ENCODE data around the gene AHNAK. TPM values are rescaled to one million over a fixed set of nuclear protein-coding genes. Genes with fewer than 3 reads are reported as not detected.

AHNAK gene
- total RNA-seq, 3 donors from 2014 or later = 12.3 to 22.7 (median 13.3) TPM

DNA sequence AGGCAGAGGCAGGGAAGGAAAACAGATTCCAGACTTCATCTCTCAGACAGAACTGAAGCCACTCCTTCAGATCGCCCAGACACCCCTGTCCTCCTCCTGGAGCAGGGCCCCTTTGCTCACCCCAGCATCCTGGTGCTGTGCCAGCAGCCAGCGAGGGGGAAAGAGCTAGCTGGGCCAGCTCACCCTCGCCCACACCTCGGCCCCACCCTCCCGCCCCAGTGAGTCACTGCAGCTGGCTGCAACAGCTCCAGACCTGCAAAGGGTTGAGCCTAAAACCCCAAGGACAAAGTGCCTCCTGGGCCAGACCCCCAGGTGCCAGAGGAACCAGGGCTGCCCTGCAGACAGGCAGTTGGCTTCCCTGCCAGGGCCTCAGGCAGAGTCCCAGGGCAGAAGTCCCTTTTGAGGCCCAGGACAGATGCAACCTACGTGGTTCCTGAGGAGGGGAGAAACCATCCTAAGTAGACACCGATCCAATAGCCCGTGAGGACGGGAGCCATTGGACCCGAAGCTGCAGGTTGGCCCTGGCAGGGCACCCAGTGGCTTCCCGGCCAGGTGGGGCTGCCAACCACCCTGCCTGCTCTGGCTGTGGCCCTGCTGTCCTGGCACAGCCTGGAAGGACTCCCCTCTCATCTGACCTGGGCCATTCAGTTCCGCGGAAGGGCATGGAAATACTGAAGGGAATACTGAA lies 7.2 kb downstream of the AHNAK start:
- H3K4me1 Mint-ChIP-seq (ENCODE audit: low read depth) = peaks cover 68% of the 10 kb centered on the region
- peak overlapping the region; percentile 67 for H3K4me3 Mint-ChIP-seq
- peak; percentile 46 for DNase-seq
- H3K27me3 Mint-ChIP-seq (ENCODE audit: low read depth) = no peaks in the 10 kb centered on the region
- ATAC-seq = peak; percentile 33 to 53
- peaks cover 9% of the 10 kb centered on the region for H3K36me3 Mint-ChIP-seq (ENCODE audit: insufficient read depth)
- no peaks in the 10 kb centered on the region for H3K9me3 Mint-ChIP-seq

DNA sequence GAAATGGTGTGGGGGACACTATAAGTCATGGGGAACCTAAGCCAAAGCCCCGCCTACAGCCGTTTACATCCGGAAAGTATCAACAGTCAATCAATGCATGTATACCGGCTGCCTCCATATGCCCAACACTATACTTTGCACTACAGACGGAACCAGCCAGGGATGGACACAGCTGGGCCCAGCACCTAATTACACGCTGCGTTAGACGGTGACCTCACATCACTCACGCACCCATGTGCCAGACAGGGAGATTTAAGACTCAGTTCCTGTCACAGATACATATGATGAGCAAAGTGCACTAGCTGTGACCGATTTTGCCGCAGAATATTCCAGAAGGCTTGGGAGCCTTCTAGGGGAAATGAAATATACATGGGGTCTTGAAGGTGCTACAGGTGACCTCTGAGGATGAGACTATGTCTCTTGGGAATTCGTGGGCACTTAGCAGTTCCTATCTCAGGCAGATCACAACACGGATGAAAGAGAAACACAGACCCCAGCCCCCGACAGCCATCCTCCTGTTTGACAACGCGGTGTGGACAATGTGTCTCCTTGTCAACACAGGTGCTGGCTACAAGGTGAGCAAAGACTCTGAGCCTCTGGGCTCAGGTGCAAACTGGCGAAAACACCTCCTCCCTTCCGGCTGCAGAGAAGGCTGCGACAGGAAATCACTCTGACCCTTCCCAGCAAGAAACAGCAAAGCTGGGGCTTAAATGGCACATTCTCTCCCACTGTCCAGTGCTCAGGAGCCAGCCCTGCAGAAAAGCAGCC lies 8.0 kb downstream of the AHNAK start:
- ATAC-seq (no peak), DNase-seq (no peak)
- H3K36me3 Mint-ChIP-seq (ENCODE audit: insufficient read depth) = peaks cover 13% of the 10 kb centered on the region
- no peaks in the 10 kb centered on the region for H3K9me3 Mint-ChIP-seq
- H3K4me3 Mint-ChIP-seq = peak overlapping the region; percentile 67
- H3K27me3 Mint-ChIP-seq (ENCODE audit: low read depth) = no peaks in the 10 kb centered on the region
- H3K4me1 Mint-ChIP-seq (ENCODE audit: low read depth) = peaks cover 61% of the 10 kb centered on the region

DNA sequence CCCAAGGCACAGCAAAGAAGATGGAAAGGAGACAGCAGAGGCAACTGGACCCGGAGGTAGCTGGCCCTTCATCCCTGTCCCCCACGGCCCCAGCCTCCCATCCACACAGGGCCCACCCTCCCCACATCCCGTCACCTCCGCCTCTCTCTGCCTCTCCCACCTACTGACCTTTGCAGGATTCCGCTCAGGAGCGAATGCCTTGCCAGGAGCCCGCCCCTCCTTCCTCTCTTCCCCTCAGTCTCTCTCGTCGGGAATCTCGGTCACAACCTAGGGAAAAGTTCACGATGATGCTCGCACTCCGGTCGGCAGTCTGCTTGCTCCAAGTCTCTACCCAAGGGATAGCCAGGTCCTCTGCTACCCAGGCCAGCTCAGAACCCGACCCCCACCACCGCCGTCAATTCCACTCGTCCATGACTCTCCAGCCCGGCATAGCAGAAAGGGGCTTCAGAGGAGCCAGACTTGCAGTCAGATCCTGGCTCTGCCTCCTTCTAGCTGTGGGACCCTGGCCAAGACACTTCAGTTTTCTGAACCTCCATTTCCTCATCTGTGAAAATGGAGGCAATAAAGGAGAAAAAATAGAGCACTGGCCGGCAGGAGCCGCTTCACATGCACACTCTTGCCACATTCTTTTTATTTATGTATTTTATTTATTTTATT lies 10.2 kb downstream of the AHNAK start:
- H3K36me3 Mint-ChIP-seq (ENCODE audit: insufficient read depth) = peaks cover 31% of the 10 kb centered on the region
- no peak overlapping the region for H3K4me3 Mint-ChIP-seq
- no peaks in the 10 kb centered on the region for H3K27me3 Mint-ChIP-seq (ENCODE audit: low read depth)
- H3K4me1 Mint-ChIP-seq (ENCODE audit: low read depth) = peaks cover 39% of the 10 kb centered on the region
- no peak for ATAC-seq
- H3K9me3 Mint-ChIP-seq = no peaks in the 10 kb centered on the region
- DNase-seq = no peak

- H3K9me3 Mint-ChIP-seq = no peaks in the 10 kb centered on the region
- no peaks in the 10 kb centered on the region for H3K27me3 Mint-ChIP-seq (ENCODE audit: low read depth)
- no peak overlapping the region for H3K4me3 Mint-ChIP-seq
- H3K4me1 Mint-ChIP-seq (ENCODE audit: low read depth) = peaks cover 33% of the 10 kb centered on the region
- DNase-seq (no peak), ATAC-seq (no peak)
- peaks cover 38% of the 10 kb centered on the region for H3K36me3 Mint-ChIP-seq (ENCODE audit: insufficient read depth)
Measured at GRCh38 chr11:62535802-62536201, 10.8 kb downstream of the AHNAK start.

DNA sequence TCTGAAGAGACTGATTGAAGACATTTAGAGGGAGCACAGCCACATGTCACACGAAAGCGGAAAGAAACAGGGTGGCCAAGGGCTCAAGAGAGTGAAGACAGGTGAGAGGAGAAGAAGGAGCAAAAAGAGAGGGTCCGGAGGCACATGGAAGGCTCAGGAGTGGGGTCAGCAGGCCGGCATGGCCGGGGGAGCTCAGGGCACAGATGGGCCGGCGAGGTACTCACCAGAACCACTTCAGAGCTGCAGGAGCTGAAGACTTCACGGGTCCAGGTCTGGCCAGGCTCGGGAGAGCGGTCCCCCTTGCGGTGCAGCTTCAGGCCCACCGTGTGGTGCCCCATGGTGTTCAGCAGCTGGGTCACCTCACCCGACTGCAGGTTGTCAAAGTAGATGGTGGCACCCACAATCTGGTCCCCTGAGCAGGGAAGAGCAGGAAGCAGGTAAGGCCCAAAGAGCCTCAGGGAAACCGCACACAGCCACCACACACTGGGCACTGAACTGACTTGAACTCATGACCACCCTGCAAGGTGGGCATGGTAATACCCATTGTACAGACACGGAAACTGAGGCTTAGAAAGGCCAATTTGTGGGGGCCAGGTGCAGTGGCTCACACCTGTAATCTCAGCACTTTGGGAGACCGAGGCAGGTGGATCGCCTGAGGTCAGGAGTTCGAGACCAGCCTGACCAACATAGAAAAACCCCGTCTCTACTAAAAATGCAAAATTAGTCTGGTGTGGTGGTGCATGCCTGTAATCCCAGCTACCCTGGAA lies 11.6 kb downstream of the AHNAK start:
- Mint-ChIP-seq H3K27me3 (ENCODE audit: low read depth) (no peaks in the 10 kb centered on the region), H3K36me3 (ENCODE audit: insufficient read depth) (peaks cover 43% of the 10 kb centered on the region), H3K4me1 (ENCODE audit: low read depth) (peaks cover 31% of the 10 kb centered on the region), H3K9me3 (no peaks in the 10 kb centered on the region), H3K4me3 (no peak overlapping the region)
- ATAC-seq (no peak), DNase-seq (no peak)

DNA sequence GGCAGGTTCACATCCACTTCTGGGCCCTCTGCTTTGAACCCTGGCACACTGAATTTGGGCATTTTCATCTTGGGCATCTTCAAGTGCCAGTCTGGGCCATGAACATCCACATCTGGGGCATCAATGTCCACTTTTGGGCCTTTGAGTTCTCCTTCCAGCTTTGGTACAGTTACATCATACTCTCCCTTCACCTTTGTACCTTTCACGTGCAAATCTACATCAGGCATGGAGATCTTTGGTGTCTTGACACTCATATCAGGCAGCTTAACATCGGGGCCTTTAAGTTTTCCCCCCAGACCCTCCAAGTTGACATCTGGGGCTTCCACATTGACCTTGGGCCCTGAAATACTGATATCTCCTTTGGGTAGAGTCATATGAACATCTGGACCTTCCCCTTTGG lies 14.5 kb downstream of the AHNAK start:
- Mint-ChIP-seq H3K36me3 (ENCODE audit: insufficient read depth) (peaks cover 59% of the 10 kb centered on the region), H3K27me3 (ENCODE audit: low read depth) (no peaks in the 10 kb centered on the region), H3K9me3 (no peaks in the 10 kb centered on the region), H3K4me3 (no peak overlapping the region), H3K4me1 (ENCODE audit: low read depth) (peaks cover 21% of the 10 kb centered on the region)
- no peak for ATAC-seq
- no peak for DNase-seq

DNA sequence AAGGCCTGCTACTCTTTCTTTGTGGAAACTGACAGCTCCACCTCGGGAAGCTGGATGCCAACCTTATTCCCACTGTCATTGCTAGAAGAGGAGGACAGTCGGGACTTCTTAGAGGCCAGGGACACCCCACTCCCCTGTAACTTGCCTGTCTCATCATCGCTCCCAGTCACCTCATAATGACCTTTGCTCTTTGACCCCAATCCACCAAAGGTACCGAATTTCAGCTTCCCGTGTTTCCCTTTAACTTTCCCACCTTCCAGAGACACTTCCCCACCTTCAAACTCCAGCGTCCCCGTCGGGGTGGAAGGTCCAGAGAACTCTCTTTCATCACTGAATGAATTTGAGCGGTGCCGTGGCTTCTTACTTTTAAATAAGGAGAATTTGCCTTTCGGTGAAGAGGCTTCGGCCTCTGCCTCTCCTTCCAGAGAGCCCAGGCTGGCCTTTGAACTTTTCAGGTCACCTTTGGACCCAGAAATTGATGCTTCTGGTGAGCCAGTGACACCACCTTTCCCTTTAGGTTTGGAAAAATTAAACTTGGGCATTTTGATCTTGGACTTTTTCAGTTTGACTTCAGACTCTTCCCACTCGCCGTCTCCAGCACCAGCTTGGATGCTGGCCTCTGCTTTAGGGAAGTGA lies 29.8 kb downstream of the AHNAK start:
- no peak overlapping the region for H3K4me3 Mint-ChIP-seq
- no peaks in the 10 kb centered on the region for H3K9me3 Mint-ChIP-seq
- ATAC-seq (no peak), DNase-seq (no peak)
- no peaks in the 10 kb centered on the region for H3K27me3 Mint-ChIP-seq (ENCODE audit: low read depth)
- H3K4me1 Mint-ChIP-seq (ENCODE audit: low read depth) = peaks cover 3% of the 10 kb centered on the region
- H3K36me3 Mint-ChIP-seq (ENCODE audit: insufficient read depth) = peaks cover 34% of the 10 kb centered on the region

GRCh38 chr11:62514151-62514550 lies 32.5 kb downstream of the AHNAK start:
- ATAC-seq = peak in 1 of 2 donors; percentile 28
- no peak for DNase-seq
- Mint-ChIP-seq H3K9me3 (no peaks in the 10 kb centered on the region), H3K4me1 (ENCODE audit: low read depth) (peaks cover 3% of the 10 kb centered on the region), H3K4me3 (no peak overlapping the region), H3K36me3 (ENCODE audit: insufficient read depth) (peaks cover 18% of the 10 kb centered on the region), H3K27me3 (ENCODE audit: low read depth) (no peaks in the 10 kb centered on the region)

- no peak overlapping the region for H3K4me3 Mint-ChIP-seq
- peaks cover 18% of the 10 kb centered on the region for H3K36me3 Mint-ChIP-seq (ENCODE audit: insufficient read depth)
- peaks cover 5% of the 10 kb centered on the region for H3K4me1 Mint-ChIP-seq (ENCODE audit: low read depth)
- no peaks in the 10 kb centered on the region for H3K27me3 Mint-ChIP-seq (ENCODE audit: low read depth)
- no peak for ATAC-seq
- no peaks in the 10 kb centered on the region for H3K9me3 Mint-ChIP-seq
- DNase-seq = no peak
Measured at GRCh38 chr11:62513626-62514025, 33.0 kb downstream of the AHNAK start.

- no peaks in the 10 kb centered on the region for H3K9me3 Mint-ChIP-seq
- no peaks in the 10 kb centered on the region for H3K27me3 Mint-ChIP-seq (ENCODE audit: low read depth)
- peaks cover 14% of the 10 kb centered on the region for H3K36me3 Mint-ChIP-seq (ENCODE audit: insufficient read depth)
- DNase-seq = no peak
- H3K4me1 Mint-ChIP-seq (ENCODE audit: low read depth) = peaks cover 6% of the 10 kb centered on the region
- no peak overlapping the region for H3K4me3 Mint-ChIP-seq
- no peak for ATAC-seq
Measured at GRCh38 chr11:62512961-62513360, 33.6 kb downstream of the AHNAK start.

GRCh38 chr11:62508336-62509058 lies 38.1 kb downstream of the AHNAK start:
- ATAC-seq (peak in 1 of 2 donors; percentile 28), DNase-seq (no peak)
- Mint-ChIP-seq H3K27me3 (ENCODE audit: low read depth) (no peaks in the 10 kb centered on the region), H3K4me1 (ENCODE audit: low read depth) (peaks cover 3% of the 10 kb centered on the region), H3K36me3 (ENCODE audit: insufficient read depth) (no peaks in the 10 kb centered on the region), H3K9me3 (no peaks in the 10 kb centered on the region), H3K4me3 (no peak overlapping the region)

- ATAC-seq (no peak), DNase-seq (no peak)
- Mint-ChIP-seq H3K27me3 (ENCODE audit: low read depth) (no peaks in the 10 kb centered on the region), H3K4me1 (ENCODE audit: low read depth) (peaks cover 6% of the 10 kb centered on the region), H3K9me3 (no peaks in the 10 kb centered on the region), H3K4me3 (no peak overlapping the region), H3K36me3 (ENCODE audit: insufficient read depth) (no peaks in the 10 kb centered on the region)
Measured at GRCh38 chr11:62507125-62507422, 39.5 kb downstream of the AHNAK start.

DNA sequence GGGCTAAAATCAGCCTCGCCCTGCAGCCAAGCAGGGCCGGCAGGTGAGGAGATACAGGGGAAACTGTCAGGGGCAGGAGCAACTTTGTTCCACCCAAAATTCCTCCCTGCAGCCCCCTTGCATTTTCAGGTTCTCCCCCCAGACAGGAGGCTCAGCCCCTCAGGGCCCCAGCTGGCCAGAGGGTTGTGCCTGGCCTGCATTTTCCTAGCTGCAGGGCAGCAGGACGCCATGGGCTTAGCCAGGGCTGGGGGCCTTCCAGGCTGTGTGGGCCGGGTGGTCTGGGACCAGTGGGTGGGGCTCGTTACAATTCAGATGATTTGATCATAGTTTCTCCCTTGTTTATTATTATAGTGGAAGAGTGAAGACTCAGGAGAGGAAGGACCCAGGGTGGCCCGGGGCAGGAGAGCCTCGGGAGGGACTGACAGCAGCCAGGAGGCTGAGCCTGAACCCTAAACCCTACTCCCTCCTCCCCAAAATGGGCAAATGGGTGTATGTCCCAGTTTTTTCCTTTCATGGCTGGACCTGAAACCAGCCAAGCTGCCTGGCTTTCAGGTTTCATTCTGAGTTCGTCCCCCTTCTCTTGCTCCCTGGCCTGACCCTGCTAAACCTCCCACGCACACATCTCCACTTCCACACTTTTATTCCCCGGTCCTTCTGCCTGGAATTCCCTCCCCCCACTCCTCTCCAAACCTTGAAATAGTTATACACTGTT lies 40.0 kb downstream of the AHNAK start:
- no peaks in the 10 kb centered on the region for H3K27me3 Mint-ChIP-seq (ENCODE audit: low read depth)
- ATAC-seq (no peak), DNase-seq (no peak)
- no peak overlapping the region for H3K4me3 Mint-ChIP-seq
- H3K9me3 Mint-ChIP-seq = no peaks in the 10 kb centered on the region
- no peaks in the 10 kb centered on the region for H3K36me3 Mint-ChIP-seq (ENCODE audit: insufficient read depth)
- peaks cover 6% of the 10 kb centered on the region for H3K4me1 Mint-ChIP-seq (ENCODE audit: low read depth)

Data from activated T-cell treated with anti-CD3 and anti-CD28 coated beads, Interleukin-2, amount 50 U/mL, for 4 hours (primary cell).